ENCODE results near the gene CCDC180. TPM values are rescaled to one million over a fixed set of nuclear protein-coding genes. Genes with fewer than 3 reads are reported as not detected.

CCDC180 gene
- polyA plus RNA-seq, 1 of the 3 experiments (the other 2 are of a cell fraction), result 1.0 TPM

- no peaks in the 10 kb centered on the region for H3F3A ChIP-seq (replicated peaks; ENCODE audit: insufficient read depth)
- H3K4me2 ChIP-seq, result no peak overlapping the region
- H3K4me1 ChIP-seq (ENCODE audit: control insufficient read depth in 1 of 2, insufficient read depth in 2 of 2, low read depth in 1 of 2, low read length in 1 of 2), result no peaks in the 10 kb centered on the region
- H2AFZ ChIP-seq (ENCODE audit: low read depth), result no peak overlapping the region
- DNase-seq, result no peak
- no peaks in the 10 kb centered on the region for H4K20me1 ChIP-seq (ENCODE audit: insufficient read depth)
- 53% methylated on average over 2 of the region's 2 CpGs for WGBS (ENCODE audit: low lambda C conversion rate)
- no peak overlapping the region for H3K4me3 ChIP-seq (ENCODE audit: low read depth in 2 of 2, low read length in 1 of 2)
- ChIA-PET CTCF (interaction anchor here (1.2 kb wide), 1 partner anchor 425 kb away, joined by 3 read pairs; no protein-coding TSS in a partner anchor), POLR2A (no interaction called here)
- no peaks in the 10 kb centered on the region for H3K9me2 ChIP-seq
- no peaks in the 10 kb centered on the region for H3K27me3 ChIP-seq (ENCODE audit: insufficient read depth)
- H3K9ac ChIP-seq, result no peak overlapping the region
- H3K27ac ChIP-seq (ENCODE audit: low read depth in 2 of 2, low read length in 1 of 2), result no peak overlapping the region
- peaks cover 10% of the 10 kb centered on the region; the same call in 1 of the 2 replicates for H3K9me3 ChIP-seq
- no peaks in the 10 kb centered on the region for H3K79me2 ChIP-seq (ENCODE audit: insufficient read depth)
- TF ChIP-seq RAD21 (IDR thresholded peaks at IDR 0.05; ENCODE audit: low read length), result no peak
- no peak for TF ChIP-seq RXRA (IDR thresholded peaks at IDR 0.05; ENCODE audit: borderline replicate concordance, low read depth)
- TF ChIP-seq ELF1 (IDR thresholded peaks at IDR 0.05), result no peak
- no peaks in the 10 kb centered on the region for H3K36me3 ChIP-seq (replicated peaks in 1 of 2; ENCODE audit: control insufficient read depth in 1 of 2, insufficient read depth in 2 of 2, low read length in 1 of 2)
Measured at GRCh38 chr9:97299809-97300414, 7.5 kb upstream of the CCDC180 start.

GRCh38 chr9:97300586-97300985, 6.9 kb upstream of the CCDC180 start:
- no peaks in the 10 kb centered on the region for H3K36me3 ChIP-seq (replicated peaks in 1 of 2; ENCODE audit: control insufficient read depth in 1 of 2, insufficient read depth in 2 of 2, low read length in 1 of 2)
- H3K27ac ChIP-seq (ENCODE audit: low read depth in 2 of 2, low read length in 1 of 2), result no peak overlapping the region
- H3K79me2 ChIP-seq (ENCODE audit: insufficient read depth), result no peaks in the 10 kb centered on the region
- TF ChIP-seq YY1 (IDR thresholded peaks at IDR 0.05; ENCODE audit: low read depth) (no peak), USF1 (IDR thresholded peaks at IDR 0.05; ENCODE audit: borderline replicate concordance, low read depth) (no peak), IRF3 (IDR thresholded peaks at IDR 0.05; ENCODE audit: low read depth, low read length) (no peak), EZH2phosphoT487 (IDR thresholded peaks at IDR 0.05; ENCODE audit: borderline replicate concordance, low read depth) (no peak), EP300 (IDR thresholded peaks at IDR 0.05; ENCODE audit: borderline replicate concordance in 1 of 2, low read depth in 1 of 2, low read length in 1 of 2) (no peak), RFX5 (IDR thresholded peaks at IDR 0.05; ENCODE audit: low read length) (no peak), FOXM1 (IDR thresholded peaks at IDR 0.05; ENCODE audit: low read depth) (no peak), CHD2 (IDR thresholded peaks at IDR 0.05; ENCODE audit: low read length, partially characterized antibody) (no peak), FOXJ3 (CRISPR knock-in tag; IDR thresholded peaks at IDR 0.05) (no peak), JUND (IDR thresholded peaks at IDR 0.05) (no peak), NFIC (IDR thresholded peaks at IDR 0.05; ENCODE audit: borderline replicate concordance) (no peak), TAF1 (IDR thresholded peaks at IDR 0.05; ENCODE audit: borderline replicate concordance, low read depth, low read length) (no peak), MXI1 (IDR thresholded peaks at IDR 0.05; ENCODE audit: low read depth, low read length) (no peak), ELF1 (IDR thresholded peaks at IDR 0.05) (no peak), POLR2AphosphoS5 (IDR thresholded peaks at IDR 0.05; ENCODE audit: low read depth, low read length) (no peak), RXRA (IDR thresholded peaks at IDR 0.05; ENCODE audit: borderline replicate concordance, low read depth) (no peak), RAD21 (IDR thresholded peaks at IDR 0.05; ENCODE audit: low read length) (no peak), GABPA (IDR thresholded peaks at IDR 0.05; ENCODE audit: low read depth) (no peak)
- H2AFZ ChIP-seq (ENCODE audit: low read depth), result no peak overlapping the region
- DNase-seq, result no peak
- H3K27me3 ChIP-seq (ENCODE audit: insufficient read depth), result no peaks in the 10 kb centered on the region
- ChIA-PET POLR2A (no interaction called here), CTCF (interaction anchor here (1.2 to 1.5 kb wide), 3 partner anchors 11 to 426 kb away, joined by 3 read pairs; no protein-coding TSS in a partner anchor)
- H3K9me3 ChIP-seq, result peaks cover 10% of the 10 kb centered on the region; the same call in 1 of the 2 replicates
- H3K9ac ChIP-seq, result no peak overlapping the region
- H3K9me2 ChIP-seq, result no peaks in the 10 kb centered on the region
- no CpG with 5 or more reads among the region's 1 CpG for WGBS (ENCODE audit: low lambda C conversion rate)
- H3K4me2 ChIP-seq, result no peak overlapping the region
- H3K4me3 ChIP-seq (ENCODE audit: low read depth in 2 of 2, low read length in 1 of 2), result no peak overlapping the region
- H3K4me1 ChIP-seq (ENCODE audit: control insufficient read depth in 1 of 2, insufficient read depth in 2 of 2, low read depth in 1 of 2, low read length in 1 of 2), result no peaks in the 10 kb centered on the region
- H3F3A ChIP-seq (replicated peaks; ENCODE audit: insufficient read depth), result no peaks in the 10 kb centered on the region
- H4K20me1 ChIP-seq (ENCODE audit: insufficient read depth), result no peaks in the 10 kb centered on the region

Data from SK-N-SH (cell line).